T1000 (cell line): ENCODE measurements around the gene FASLG.
"Not testable (repeated sequence)": the region's sequence is repeated elsewhere in the genome, so short reads cannot be mapped to it uniquely, and the experiment has no call there.

Experiments used
- DNase-seq: peaks from one replicate; lab custom pipeline; 2025; ENCODE audit warnings: mixed read lengths; lab: John Stamatoyannopoulos, UW

Gene FASLG

DNA sequence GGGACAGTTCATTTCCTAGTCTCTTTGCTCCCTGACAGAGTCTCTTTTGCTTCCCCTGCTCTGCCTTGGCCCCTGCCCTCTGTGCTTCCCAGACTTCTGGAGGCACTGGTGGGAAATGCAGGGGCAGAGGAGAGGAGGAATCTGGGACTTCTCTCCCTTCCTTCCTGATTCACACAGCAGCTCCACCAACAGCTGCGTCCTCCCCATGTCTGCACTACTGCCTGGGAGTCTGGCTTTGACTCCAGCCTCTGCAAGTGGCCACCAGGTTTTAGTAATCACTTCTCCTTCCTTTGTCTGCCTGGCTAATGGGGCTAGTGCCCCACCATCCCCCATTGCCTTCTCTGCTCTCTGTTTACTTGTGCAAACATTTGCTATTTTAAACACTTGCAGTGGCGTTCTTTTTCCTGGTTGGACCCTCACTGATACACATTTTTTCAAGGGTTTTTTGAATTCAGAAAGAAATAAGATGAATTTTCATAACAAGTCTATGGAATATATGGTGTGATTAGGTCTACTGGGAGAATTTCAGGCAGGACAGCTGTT lies 21.9 kb downstream of the FASLG start:
- DNase-seq: no peak

DNA sequence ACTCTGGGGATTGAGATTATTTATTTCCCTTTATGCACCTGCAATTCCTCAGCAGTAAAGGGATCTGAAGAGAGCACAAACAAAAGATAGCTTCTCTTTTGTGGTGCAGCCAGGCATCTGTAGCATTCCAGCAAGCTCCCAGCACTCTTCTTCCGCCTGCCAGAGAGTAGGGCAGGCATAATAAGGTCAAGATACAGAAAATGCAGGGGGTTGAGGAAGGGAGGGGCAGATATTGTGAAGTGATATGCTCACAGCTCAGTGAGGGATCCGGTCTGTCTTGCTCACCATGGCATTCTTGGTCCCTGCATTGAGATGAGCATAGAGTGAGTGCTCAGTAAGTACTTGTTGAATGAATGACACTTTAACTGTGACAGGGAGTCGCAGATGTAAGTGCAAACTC lies 23.9 kb downstream of the FASLG start:
- DNase-seq: no peak

DNA sequence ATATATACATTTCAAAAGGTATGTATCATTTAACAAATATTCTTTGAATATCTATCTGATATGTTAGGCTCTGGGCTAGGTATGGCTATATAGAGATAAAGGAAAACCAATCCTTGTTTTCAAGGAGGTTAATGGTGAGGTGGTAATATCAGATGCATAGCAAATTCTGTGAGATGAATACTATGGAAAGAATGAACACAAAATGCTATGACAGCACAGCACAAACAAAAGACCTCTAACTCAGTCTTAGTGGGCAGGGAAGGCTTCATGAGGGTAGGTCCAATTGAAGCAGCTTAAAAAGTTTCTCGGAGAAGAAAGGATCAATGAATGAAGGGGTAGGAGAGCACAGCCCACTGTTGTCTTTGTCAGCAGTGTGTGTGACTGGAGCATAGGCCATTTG lies 27.2 kb downstream of the FASLG start:
- DNase-seq: no peak

DNA sequence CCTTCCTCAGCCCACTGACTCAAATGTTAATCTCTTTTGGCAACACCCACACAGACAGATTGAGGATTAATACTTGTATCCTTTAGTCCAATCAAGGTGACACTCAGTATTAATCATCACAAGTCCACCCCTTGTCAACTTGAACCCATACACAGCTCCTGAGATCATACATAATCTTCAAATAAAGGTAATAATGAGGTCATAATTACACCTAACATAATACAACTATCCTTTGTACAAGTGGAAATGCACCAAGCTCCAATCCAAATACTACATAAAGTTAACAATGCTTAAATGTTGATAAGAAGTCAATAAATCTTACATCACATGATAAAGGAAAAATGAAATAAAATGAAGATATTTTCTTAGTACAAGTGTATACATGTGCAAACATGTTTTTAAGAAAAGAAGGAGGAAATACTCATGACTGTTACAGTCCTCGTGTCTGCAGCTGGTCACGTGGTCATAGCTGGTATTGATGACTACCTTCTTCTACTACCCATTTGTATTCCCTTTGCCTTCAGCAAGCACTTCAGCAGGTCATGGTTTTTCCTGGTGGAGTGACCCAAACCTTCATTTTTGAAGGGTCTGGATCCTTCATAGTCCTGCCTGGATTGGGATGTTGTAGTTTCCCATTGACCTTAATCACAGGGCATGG lies 29.7 kb downstream of the FASLG start:
- DNase-seq: not testable (repeated sequence)

DNA sequence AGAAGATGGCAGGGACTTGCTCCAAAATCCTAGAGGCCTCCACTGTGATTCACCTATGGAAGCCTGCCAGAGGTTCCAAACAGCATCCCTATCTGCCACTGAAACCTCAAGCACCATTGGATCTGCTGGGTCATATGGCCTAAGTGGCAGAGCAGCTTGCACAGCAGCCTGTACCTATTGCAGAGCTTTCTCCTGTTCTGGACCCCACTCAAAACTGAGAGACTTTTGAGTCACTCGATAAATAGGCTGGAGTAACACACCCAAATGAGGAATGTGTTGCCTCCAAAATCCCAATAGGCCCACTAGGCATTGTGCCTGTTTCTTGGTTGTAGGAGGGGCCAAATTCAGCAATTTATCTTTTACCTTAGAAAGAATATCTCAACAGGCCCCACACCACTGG lies 32.0 kb downstream of the FASLG start:
- DNase-seq: not testable (repeated sequence)

DNA sequence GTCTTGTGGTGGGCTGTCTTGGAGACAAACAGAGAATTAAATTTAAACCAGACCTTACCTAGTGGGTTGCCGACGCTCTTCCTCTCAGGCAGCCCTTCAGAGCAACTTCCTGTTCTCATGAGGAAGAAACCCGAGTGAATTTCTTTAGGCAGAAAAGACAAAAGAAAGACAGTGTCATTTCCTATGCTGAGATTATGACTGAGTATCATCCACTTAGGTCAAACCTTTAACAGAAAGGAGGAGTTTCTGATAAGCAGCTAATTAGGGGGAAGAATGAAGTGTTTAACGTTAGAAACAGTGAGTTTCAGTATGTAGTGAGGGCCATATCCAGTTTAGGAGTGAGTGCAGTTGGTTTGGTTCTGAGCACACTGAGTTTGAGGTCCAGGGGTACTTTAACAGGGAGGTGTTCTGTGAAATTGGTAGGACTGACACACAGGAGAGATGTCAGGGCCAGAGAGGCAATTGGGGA lies 38.7 kb downstream of the FASLG start:
- no peak for DNase-seq

DNA sequence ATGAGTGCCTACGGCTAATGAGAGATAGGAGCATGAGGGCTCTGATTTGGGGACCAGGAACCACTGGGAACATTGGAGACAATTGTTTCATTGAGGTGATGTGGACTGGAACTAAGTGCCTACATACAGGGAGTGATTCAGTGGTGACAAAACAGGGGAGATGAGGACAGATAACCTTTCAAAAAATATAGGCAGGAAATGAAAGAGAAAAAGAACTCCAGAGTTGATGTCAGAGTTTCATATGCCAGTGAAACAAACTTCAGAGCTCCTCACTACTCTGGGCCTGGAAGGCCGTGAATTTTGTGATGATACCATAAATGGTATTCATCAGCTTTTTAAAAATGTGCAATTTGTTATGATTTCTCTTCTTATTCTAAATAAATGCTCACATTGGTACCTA lies 39.3 kb downstream of the FASLG start:
- no peak for DNase-seq

DNA sequence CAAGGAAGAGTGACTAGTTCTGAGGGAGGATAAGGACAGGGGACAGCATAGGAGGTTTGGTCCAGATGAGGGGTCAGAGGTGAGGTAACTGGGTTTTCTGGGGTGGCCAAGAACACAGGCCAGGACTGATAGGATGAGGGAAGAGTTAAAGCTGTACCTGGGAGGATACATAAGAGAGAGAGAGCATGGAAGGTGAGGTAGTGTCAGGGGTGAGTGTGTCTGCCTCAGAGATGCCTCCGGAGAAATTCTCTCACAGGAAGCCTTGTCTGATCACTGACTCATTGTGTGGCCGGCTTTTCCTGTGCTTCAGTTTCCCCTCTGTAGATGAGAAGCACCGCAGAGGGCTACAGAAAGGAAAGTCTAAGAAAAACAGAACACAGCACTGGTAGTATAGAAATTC lies 40.2 kb downstream of the FASLG start:
- no peak for DNase-seq

DNA sequence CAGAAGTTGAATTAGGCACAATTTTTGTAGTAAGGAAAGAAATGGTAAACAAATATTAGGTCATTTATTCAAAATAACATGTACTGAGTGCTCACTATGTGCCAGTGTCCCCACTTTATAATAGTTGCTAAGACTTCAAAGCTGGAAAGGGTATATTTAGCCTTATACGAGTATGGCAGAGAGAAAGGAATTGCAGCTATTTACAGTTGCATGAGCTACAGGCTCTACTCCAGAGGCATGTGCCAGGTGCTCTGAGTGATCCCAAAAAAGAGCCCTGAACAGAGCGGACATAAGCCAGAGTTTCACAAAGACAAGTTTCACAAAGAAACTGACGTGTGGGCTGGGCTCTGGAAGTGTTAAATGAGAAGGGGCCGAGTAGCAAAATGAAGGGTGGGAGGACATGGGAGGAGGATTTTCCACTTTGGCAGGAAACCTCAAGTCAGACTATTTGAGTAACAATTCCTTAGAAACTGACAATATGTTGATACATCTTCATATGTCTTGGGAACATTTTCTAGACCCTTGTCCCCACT lies 40.9 kb downstream of the FASLG start:
- DNase-seq: no peak

DNA sequence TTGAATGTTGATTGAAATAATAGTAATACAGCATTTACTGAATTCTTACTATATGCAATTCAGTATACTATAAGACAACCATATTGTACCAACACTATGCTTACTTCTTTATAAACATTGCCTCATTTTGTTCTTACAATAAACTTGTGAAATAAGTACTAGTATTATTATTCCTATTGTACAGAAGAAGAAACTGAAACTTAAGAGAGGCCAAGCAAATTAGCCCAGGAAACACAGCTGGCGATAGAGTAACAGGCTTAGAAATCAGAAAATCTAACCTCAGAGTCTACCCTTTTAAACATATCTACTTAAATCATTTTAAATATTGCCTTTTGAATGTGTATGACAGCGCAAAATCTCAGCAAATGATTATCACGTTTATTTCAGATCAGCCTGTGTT lies 41.7 kb downstream of the FASLG start:
- DNase-seq: no peak

DNA sequence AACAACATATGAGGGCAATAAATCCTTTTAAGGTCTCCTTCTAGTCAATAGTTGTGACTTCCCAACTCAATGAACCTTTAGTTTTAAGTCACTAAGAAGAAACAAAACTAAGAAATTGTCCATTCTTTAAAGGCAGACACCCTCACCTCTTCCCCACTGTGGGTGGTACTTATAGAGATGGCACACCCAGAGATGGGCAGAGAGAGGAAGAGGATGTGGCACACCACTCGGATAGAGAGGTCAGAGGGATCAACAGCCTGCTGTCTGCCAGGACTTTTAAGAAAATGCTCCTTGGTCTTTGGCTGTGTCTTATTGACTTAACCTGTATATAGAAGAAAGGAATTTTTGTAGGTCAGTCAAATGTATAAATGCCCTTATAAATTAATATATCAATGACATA lies 45.1 kb downstream of the FASLG start:
- no peak for DNase-seq

DNA sequence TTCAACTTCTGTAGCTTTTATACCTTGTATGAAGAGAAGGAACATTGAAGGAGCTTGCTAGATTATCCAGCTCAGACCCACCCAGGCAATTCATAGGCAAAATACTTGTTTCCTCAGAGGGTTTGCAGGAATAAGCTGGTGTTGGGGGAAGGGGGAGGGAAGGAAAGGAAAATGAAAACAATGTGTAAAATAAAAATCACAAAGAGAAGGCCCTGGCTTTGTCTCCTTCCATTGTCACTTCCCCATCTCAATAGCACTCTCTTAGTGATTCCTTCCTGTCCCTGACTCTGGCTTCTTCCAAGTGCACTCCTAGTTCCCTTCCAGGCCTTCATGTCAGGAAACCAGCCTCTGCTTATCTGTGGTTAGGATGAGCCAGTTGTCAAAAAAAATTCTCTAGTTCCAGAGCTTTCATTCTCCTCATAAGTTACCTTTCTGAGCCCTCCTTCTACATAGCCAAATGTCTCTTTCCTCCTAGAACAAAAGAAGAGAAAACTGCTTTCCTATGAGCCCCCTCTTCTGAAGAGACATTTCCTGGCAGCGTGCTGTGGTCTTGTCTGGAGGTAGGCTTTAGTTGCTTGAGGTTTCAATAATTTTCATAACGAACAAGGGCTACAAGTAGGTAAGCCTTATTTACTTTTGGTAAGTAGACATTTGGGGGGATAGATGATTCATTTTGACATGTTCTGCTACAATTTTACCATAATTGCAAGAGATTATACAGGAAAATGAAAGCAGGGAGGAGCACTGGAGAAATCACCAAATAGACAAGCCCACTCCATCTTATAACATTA lies 45.7 kb downstream of the FASLG start:
- no peak for DNase-seq

DNA sequence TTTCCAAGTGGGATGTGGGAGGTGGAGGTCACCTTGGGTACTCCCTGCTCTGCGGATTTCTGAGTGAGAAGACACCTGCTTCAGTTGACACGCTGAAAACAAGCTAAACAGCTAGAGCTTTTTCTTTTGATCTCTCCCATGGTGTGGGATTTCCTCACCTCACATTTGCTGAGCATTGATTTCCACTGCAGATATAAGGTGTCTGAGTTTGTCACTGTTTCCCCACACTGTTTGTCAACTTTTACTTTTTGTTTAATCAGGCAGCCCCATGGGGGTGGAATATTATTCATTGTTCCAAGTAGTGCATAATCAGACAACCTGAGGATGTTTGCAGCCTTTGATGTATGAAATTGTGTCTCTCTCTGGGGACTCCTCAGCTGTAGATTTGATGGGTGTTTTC lies 49.5 kb downstream of the FASLG start:
- no peak for DNase-seq

DNA sequence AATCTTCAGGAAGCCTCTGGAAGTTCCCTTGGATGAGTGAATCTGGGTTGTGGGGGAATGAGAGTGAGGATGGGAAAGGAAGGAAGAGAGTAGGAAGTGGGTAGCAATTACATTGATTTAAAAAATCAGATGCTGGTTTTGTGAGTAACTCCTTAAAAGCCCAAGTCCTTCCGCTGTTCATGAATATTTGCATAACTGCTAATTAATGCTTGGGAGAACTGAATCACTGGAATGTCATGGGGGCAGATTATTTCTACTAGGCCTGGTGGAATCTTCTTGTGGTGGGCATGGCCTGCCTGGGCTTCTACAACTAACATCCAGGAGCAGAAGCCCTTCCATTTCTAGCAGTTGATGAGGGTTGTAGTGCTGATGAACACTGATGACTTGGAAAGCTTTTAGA lies 52.7 kb downstream of the FASLG start:
- DNase-seq: no peak

DNA sequence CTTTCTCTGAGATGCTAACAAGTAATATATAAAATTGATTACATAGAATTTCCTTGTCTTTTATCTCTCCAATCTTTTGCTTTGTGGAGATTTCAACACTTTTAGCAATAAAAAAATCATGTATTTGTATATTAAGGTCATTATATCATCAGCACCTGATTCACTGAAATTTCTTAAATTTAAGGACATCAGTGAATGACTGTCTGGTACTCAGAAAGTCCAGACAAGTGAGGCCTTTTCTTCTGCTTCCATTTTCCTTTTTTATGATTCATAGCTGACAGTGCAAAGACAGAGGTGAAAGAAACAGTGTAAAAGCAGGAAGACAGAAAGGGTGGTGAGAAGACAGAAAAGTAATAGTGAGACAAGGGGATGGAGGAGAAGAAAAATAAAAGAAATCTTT lies 54.6 kb downstream of the FASLG start:
- DNase-seq: no peak
